Cardiac muscle cell (in vitro differentiated cells and primary cell): ENCODE data around the gene CEP63. TPM values are rescaled to one million over a fixed set of nuclear protein-coding genes. Genes with fewer than 3 reads are reported as not detected.
"Not testable (repeated sequence)": the region's sequence is repeated elsewhere in the genome, so short reads cannot be mapped to it uniquely, and the experiment has no call there.

Experiments
- DNase-seq, 2 donors: peaks; one replicate each; pipeline versions ENCODE4 v3.0.0 to v3.0.0-alpha.2; 2010 to 2017; ENCODE audit warnings: low read depth in 1 of 2, low spot score in 1 of 2
- H3K27ac ChIP-seq: fragments of 200-600 bp; sonication (generic); 2 replicates; pipeline ENCODE4 v1.5.1; 2016
- H3K27me3 ChIP-seq: fragments of 200-600 bp; sonication (generic); 2 replicates; pipeline ENCODE4 v1.6.0; 2016; ENCODE audit warnings: control low read depth
- H3K36me3 ChIP-seq: fragments of 200-600 bp; sonication (generic); 2 replicates; pipeline ENCODE4 v1.5.1; 2016; ENCODE audit warnings: control low read depth
- H3K4me1 ChIP-seq: fragments of 200-600 bp; sonication (generic); 2 replicates; pipeline ENCODE4 v1.8.1; 2017; ENCODE audit warnings: low read depth, mild to moderate bottlenecking, mixed run types
- H3K4me3 ChIP-seq: fragments of 200-600 bp; sonication (generic); 2 replicates; pipeline ENCODE4 v1.5.1; 2016; ENCODE audit warnings: mild to moderate bottlenecking
- H3K9me3 ChIP-seq: fragments of 200-600 bp; sonication (generic); 2 replicates; pipeline ENCODE4 v1.5.1; 2017; ENCODE audit warnings: low read depth, mild to moderate bottlenecking, control low read depth
- polyA plus RNA-seq: library from polyadenylated mRNA; unstranded; fragments of >200 nt; fragmentation: Nextera tagmentation; extraction: Ambion mirVana; gene quantifications from 2 replicates; pipeline ENCODE4 v1.2.1, GENCODE V29; 2016
- total RNA-seq: library from RNA; depleted of rRNA; stranded (reverse); fragments of >200 nt; gene quantifications from 2 replicates; pipeline ENCODE4 v1.2.3, GENCODE V29; 2016
- TF ChIP-seq, protein P1 (sequence below): IDR thresholded peaks from 2 replicates; pipeline ENCODE4 v1.5.1; 2012; ENCODE audit warnings: low read depth, mild to moderate bottlenecking, low read length

Gene CEP63
- total and polyA plus RNA-seq, 2 experiments from 2014 or later, result 36.6 to 51.2 TPM

- Histone ChIP-seq H3K27me3 (peaks cover 22% of the 10 kb centered on the region), H3K27ac (no peak overlapping the region), H3K9me3 (no peaks in the 10 kb centered on the region), H3K4me1 (no peaks in the 10 kb centered on the region), H3K4me3 (no peak overlapping the region), H3K36me3 (no peaks in the 10 kb centered on the region)
- DNase-seq, result no peak
- TF ChIP-seq, protein P1, sequence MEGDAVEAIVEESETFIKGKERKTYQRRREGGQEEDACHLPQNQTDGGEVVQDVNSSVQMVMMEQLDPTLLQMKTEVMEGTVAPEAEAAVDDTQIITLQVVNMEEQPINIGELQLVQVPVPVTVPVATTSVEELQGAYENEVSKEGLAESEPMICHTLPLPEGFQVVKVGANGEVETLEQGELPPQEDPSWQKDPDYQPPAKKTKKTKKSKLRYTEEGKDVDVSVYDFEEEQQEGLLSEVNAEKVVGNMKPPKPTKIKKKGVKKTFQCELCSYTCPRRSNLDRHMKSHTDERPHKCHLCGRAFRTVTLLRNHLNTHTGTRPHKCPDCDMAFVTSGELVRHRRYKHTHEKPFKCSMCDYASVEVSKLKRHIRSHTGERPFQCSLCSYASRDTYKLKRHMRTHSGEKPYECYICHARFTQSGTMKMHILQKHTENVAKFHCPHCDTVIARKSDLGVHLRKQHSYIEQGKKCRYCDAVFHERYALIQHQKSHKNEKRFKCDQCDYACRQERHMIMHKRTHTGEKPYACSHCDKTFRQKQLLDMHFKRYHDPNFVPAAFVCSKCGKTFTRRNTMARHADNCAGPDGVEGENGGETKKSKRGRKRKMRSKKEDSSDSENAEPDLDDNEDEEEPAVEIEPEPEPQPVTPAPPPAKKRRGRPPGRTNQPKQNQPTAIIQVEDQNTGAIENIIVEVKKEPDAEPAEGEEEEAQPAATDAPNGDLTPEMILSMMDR, result no peak
Measured at GRCh38 chr3:134594331-134594741, 108.5 kb downstream of the CEP63 start.

GRCh38 chr3:134594986-134595385 is 109.1 kb downstream of the CEP63 start:
- not testable (repeated sequence) for H3K9me3 ChIP-seq, H3K36me3 ChIP-seq, H3K4me3 ChIP-seq, H3K4me1 ChIP-seq, H3K27ac ChIP-seq, DNase-seq
- H3K27me3 ChIP-seq, result peaks cover 28% of the 10 kb centered on the region

DNA sequence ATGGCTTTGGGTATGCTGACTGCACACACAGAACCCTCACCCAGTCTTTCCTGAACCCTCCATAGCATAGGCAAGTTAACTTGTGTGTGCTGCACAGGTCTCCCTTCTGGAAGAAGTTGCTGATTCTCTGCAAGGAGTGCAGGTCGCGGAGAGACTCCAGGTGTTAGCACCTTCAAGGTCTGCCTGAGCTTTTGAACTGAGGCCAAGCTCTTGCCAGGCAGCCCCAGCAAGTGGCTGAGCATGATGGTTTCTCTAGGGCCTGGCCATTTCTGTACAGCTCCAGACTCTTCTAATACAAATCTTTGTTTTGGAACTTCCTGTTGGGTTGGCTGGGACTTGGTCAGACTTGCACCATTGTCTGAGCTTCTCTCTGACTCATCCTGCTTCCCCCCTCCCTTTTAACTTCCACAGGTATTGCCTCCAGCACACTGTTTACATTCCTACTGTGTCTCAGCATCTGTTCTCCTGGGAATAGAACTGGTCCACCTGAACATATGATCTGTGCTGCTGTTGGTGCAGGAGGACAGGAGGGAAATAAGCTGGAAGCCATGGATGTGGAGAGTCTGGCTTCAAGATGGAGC is 111.6 kb downstream of the CEP63 start:
- Histone ChIP-seq H3K4me3 (no peak overlapping the region), H3K36me3 (no peaks in the 10 kb centered on the region), H3K27me3 (peaks cover 36% of the 10 kb centered on the region), H3K27ac (no peak overlapping the region), H3K9me3 (no peaks in the 10 kb centered on the region), H3K4me1 (peaks cover 4% of the 10 kb centered on the region)
- DNase-seq, result peak in 1 of 2 donors; percentile 13
- TF ChIP-seq, protein P1, result no peak

DNA sequence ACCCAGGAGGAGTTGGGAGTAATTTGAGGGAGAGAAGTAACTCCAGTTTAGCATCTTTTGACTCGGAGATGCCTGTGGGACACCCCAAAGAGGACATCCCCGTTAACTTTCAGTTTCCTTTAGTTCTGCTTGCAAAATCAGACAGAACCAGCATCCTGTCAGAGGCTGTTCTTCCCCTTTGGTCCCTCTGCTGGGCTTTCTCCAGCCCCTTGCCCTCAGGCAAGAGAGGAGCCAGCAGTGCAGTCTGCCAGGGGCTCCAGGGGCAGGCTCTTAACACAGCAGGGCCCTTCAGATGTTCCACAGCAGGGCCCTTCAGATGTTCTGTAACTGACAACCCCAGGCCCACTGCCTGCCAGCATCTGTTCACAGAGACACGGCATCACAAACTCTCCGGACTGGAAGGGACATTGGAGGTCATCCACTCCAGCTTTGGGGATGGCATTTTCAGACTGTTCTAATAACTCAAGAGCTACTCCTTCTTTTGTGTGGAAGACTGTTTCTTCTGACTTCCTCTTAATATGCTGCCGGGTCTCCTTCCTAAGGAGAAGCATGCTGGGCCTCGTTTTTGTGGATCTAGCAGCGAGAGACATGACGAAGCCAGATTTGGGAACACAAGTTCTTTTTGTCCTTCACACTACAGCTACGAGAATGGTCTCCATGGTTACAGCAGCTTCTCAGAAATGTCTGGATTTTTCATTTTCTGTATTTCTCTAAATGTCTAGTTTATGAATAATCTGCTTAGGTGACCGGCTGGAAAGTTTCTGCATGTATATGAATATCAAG is 113.1 kb downstream of the CEP63 start:
- Histone ChIP-seq H3K36me3 (no peaks in the 10 kb centered on the region), H3K9me3 (no peaks in the 10 kb centered on the region), H3K27me3 (peaks cover 40% of the 10 kb centered on the region), H3K4me1 (peaks cover 4% of the 10 kb centered on the region), H3K27ac (no peak overlapping the region), H3K4me3 (no peak overlapping the region)
- DNase-seq, result no peak
- TF ChIP-seq, protein P1, result no peak

DNA sequence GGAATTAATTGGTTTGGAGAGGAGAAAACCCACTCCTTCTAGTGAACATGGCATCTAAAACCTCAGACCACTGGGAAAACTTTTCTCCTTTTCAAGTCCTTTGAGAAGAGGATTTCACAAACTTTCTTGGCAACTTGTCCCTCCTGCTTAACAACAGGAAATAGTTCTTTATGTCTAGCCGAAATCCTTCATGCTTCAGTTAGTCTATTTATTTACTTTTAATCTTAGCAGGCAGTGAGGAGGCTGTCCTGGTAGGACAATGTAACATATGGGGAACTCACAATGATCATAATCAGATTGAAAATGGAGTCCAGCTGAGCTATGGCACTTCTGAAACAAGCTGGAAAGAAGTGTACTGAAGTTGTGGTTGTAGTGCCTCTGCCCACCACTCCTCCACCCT is 114.3 kb downstream of the CEP63 start:
- no peak overlapping the region for H3K27ac ChIP-seq
- H3K4me3 ChIP-seq, result no peak overlapping the region
- H3K4me1 ChIP-seq, result peaks cover 4% of the 10 kb centered on the region
- peak in 1 of 2 donors; percentile 29 for DNase-seq
- TF ChIP-seq, protein P1, result no peak
- H3K36me3 ChIP-seq, result no peaks in the 10 kb centered on the region
- H3K27me3 ChIP-seq, result peaks cover 42% of the 10 kb centered on the region
- no peaks in the 10 kb centered on the region for H3K9me3 ChIP-seq

DNA sequence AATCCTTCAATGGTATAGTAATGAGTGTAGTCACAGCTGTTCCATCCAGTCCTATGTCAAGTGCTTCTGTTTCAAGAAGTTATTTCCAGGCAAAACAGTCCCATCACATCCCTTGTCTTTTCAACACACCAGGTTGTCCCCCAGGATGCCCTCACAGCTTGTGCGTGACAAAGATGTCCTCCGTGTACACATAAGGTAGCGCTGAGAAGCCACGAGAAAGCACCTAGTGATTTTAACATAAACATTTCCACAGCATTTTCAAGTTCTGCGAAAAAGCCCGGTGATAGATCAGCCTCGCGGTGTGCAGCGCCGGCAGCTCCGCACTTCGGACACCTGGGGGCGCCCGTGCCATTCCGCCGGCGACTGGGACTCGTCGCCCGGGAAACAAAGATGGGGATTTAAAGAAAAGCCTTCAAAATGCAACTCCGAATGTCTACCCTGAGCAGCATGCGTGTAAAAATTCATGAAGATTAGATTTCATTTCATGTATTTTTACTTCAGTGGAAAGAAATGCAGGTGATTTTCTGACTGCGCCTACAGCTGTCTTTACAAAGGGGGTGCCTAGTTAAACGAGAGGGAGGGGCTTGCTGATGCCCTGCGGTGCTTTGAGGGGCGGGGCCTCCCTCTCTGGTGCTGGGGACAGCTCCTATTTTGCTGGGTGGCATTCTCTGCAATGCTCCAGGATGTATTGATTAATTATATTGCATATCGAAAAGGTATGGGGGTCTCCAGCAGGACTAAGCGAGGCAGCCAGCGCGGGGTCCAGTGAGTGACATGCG is 115.0 kb downstream of the CEP63 start:
- DNase-seq, result peak; percentile 78 to 86
- H3K4me3 ChIP-seq, result no peak overlapping the region
- H3K4me1 ChIP-seq, result peaks cover 4% of the 10 kb centered on the region
- peaks cover 45% of the 10 kb centered on the region for H3K27me3 ChIP-seq
- no peaks in the 10 kb centered on the region for H3K9me3 ChIP-seq
- TF ChIP-seq, protein P1, result peak; percentile 99
- no peak overlapping the region for H3K27ac ChIP-seq
- no peaks in the 10 kb centered on the region for H3K36me3 ChIP-seq
